Adrenal gland (tissue), 12 donors: ENCODE data around the gene RILP. TPM values are rescaled to one million over a fixed set of nuclear protein-coding genes. Genes with fewer than 3 reads are reported as not detected.

ENCODE experiments used
- DNase-seq, 7 donors: peaks; one replicate each; pipeline ENCODE4 v3.0.0-alpha.2; 2019 to 2020
- H3K27ac ChIP-seq, 5 donors: fragments of 200-600 bp; sonication (generic) in 4 of 5; 1 replicate in 3 of 5; 2 replicates in 2 of 5; pipeline versions ENCODE4 v1.5.1 to v1.8.0; 2016 to 2020; ENCODE audit warnings: mild to moderate bottlenecking in 1 of 5
- H3K27me3 ChIP-seq: fragments of 200-600 bp; 2 replicates; pipeline ENCODE4 v1.8.0; 2021
- H3K36me3 ChIP-seq, 2 donors: fragments of 200-600 bp; replicated peaks in 1 of 2; 1 replicate in 1 of 2; 2 replicates in 1 of 2; pipeline versions ENCODE4 v1.5.1 to v1.8.0; 2018 to 2022
- H3K4me1 ChIP-seq, 2 donors: fragments of 200-600 bp; replicated peaks in 1 of 2; 1 replicate in 1 of 2; 2 replicates in 1 of 2; pipeline versions ENCODE4 v1.5.1 to v1.8.0; 2018 to 2021
- H3K4me3 ChIP-seq, 4 donors: fragments of 200-600 bp; sonication (generic) in 3 of 4; one replicate each; pipeline ENCODE4 v1.5.1; 2016 to 2018
- H3K9me3 ChIP-seq, 3 donors: fragments of 200-600 bp; sonication (generic) in 1 of 3; replicated peaks in 1 of 3; 1 replicate in 2 of 3; 2 replicates in 1 of 3; pipeline versions ENCODE4 v1.5.1 to v1.8.0; 2016 to 2021
- CTCF ChIP-seq, 6 experiments: fragments of 450-650 bp in 4 of 6; fragments of 200-600 bp in 2 of 6; sonication (generic) in 1 of 6; IDR thresholded peaks; 1 replicate in 5 of 6; 2 replicates in 1 of 6; pipeline versions ENCODE4 v1.5.1 to v1.8.0; 2016 to 2021; ENCODE audit warnings: antibody characterized with exemption in 6 of 6, mild to moderate bottlenecking in 2 of 6, moderate library complexity in 1 of 6
- POLR2A ChIP-seq, 2 donors: fragments of 450-650 bp; IDR thresholded peaks; one replicate each; pipeline ENCODE4 v1.6.1; 2017; ENCODE audit warnings: antibody characterized with exemption in 2 of 2, mild to moderate bottlenecking in 2 of 2, moderate library complexity in 1 of 2
- WGBS, 4 donors: extraction: QIAGEN DNeasy Blood & Tissue Kit in 2 of 4; methylation state at CpG; one replicate each; pipeline versions ENCODE4 v1.1.5 to v1.1.7; 2013 to 2017; 5-methylcytosine and 5-hydroxymethylcytosine counted together
- intact Hi-C, 2 donors: fragments of 100-400 bp; cut with DNase I; formaldehyde crosslinking; loops; one replicate each; pipeline versions ENCODE4 v1.14.1 to v1.15.0; 2022 to 2023
- polyA plus RNA-seq, 3 donors: library from polyadenylated mRNA; stranded (reverse); fragments of 200-250 nt in 2 of 3; fragments of 350-450 nt in 1 of 3; fragmentation: Illumina TruSeq in 1 of 3; extraction: RNeasy Lipid Tissue Mini Kit (QIAGEN cat#74804) in 1 of 3; gene quantifications; one replicate each; pipeline ENCODE4 v1.2.3, GENCODE V29; 2013 to 2014
- total RNA-seq, 9 donors: library from RNA; depleted of rRNA in 4 of 9; stranded (reverse); fragments of >200 nt in 4 of 9; fragments of 120-200 nt in 1 of 9; fragmentation: NEBNext Ultra II Directional in 1 of 9; extraction: Animal tissue kit (Norgen Biotek cat#: 25700) in 1 of 9; gene quantifications; one replicate each; pipeline versions ENCODE4 v1.1.0 to v1.2.4, GENCODE V29; 2013 to 2023
- donor health status: healthy with polysubstance abuse.
- donor health status: Bipolar disorder and iron deficiency.
- donor health status: DM: yes; HTN: yes; CAD: no.
- donor health status: DM: no; HTN: no; CAD: no.
- donor health status: DM: no; HTN: no; CAD: no.
- donor health status: DM: yes; HTN: yes; CAD: no.

Gene RILP
- total and polyA plus RNA-seq, 12 donors = 13.8 to 78.3 (median 39.2) TPM

GRCh38 chr17:1644493-1645206, 5.0 kb downstream of the RILP start:
- intact Hi-C loops = loop anchor here in 1 of 2 donors (5.0 kb wide), 1 partner anchor 67 kb away; no protein-coding TSS in a partner anchor
- 51 to 71% (median 59%) methylated on average over 3 to 15 of the region's 15 CpGs for WGBS, 4 donors
- Histone ChIP-seq H3K27ac (peak overlapping the region in 3 of 5 donors; percentile 31 to 79 (median 62)), H3K36me3 (no peaks in the 10 kb centered on the region), H3K4me1 (peaks cover 12 to 31% of the 10 kb centered on the region in 2 donors), H3K27me3 (no peaks in the 10 kb centered on the region), H3K4me3 (peak overlapping the region in 2 of 4 donors; percentile 12 to 69), H3K9me3 (no peaks in the 10 kb centered on the region)
- no peak for TF ChIP-seq POLR2A (IDR thresholded peaks at IDR 0.05)
- no peak for DNase-seq

GRCh38 chr17:1643999-1644492, 5.6 kb downstream of the RILP start:
- Histone ChIP-seq H3K9me3 (no peaks in the 10 kb centered on the region), H3K4me1 (peaks cover 12 to 30% of the 10 kb centered on the region in 2 donors), H3K27me3 (no peaks in the 10 kb centered on the region), H3K36me3 (no peaks in the 10 kb centered on the region), H3K27ac (peak overlapping the region in 2 of 5 donors; percentile 62 to 79), H3K4me3 (peak overlapping the region in 1 of 4 donors; percentile 69)
- 40 to 63% (median 42%) methylated on average over 5 to 13 of the region's 13 CpGs for WGBS, 4 donors
- DNase-seq = no peak
- intact Hi-C loops = no loop called here
- no peak for TF ChIP-seq POLR2A (IDR thresholded peaks at IDR 0.05)
- no peak for TF ChIP-seq CTCF (IDR thresholded peaks at IDR 0.05)

DNA sequence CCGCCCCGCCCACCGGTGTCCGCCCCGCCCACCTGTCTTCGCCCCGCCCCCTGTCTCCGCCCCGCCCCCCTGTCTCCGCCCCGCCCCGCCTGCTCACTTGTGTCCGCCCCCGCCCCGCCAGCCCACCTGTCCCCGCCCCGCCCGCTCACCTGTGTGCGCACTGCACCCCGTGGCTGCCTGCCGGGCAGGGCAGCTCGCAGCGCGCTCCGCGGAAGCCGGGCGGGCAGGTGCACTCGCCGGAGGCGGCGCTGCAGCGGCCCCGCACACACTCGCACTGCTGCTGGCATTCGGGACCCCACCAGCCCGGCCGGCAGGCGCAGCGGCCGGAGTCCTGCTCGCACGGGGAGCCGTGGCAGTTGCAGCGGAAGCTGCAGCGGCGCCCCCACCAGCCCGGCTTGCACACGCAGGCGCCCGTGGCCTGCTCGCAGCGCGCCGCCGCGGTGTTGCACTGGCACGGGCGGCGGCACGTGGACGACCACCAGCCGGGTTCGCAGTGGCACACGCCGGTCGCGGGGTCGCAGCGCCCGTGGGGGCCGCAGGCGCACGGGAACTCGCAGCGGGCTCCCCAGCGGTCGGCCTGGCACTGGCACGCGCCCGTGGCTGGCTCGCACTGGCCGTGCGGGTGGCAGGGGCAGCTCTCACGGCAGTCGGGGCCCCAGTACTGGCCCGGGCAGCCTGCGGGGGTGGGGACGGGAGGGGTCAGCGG, 6.2 kb downstream of the RILP start:
- Histone ChIP-seq H3K9me3 (no peaks in the 10 kb centered on the region), H3K4me3 (peak overlapping the region in 1 of 4 donors; percentile 69), H3K36me3 (no peaks in the 10 kb centered on the region), H3K4me1 (peaks cover 10 to 27% of the 10 kb centered on the region in 2 donors), H3K27me3 (no peaks in the 10 kb centered on the region), H3K27ac (peak overlapping the region in 2 of 5 donors; percentile 62 to 79)
- intact Hi-C loops = no loop called here
- WGBS, 4 donors = 0 to 1% (median 1%) methylated on average over 8 to 90 of the region's 90 CpGs; no CpG with 5 or more reads in 1 of the 4 donors
- TF ChIP-seq POLR2A (IDR thresholded peaks at IDR 0.05) = peak; percentile 18 to 20
- TF ChIP-seq CTCF (IDR thresholded peaks at IDR 0.05) = peak in 3 of 6 experiments; percentile 16 to 37 (median 25)
- peak in 4 of 7 donors; percentile 50 to 67 (median 54) for DNase-seq

DNA sequence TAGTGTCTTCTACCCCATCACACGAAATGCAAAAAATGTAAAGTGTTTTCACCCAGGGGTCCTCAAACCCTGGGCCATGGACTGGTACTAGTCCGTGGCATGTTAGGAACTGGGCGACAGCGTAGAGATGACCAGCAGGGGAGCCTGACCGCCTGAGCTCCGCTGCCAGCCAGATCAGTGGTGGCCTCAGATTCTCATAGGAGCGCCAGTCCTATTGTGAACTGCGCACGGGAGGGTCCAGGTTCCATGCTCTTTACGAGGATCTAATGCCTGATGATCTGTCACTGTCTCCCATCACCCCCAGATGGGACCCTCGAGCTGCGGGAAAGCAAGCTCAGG, 8.6 kb downstream of the RILP start:
- no peak overlapping the region for H3K4me3 ChIP-seq
- 83 to 89% (median 85%) methylated on average over 6 to 12 of the region's 12 CpGs for WGBS, 4 donors

More for the DNA sequence above, 8.6 kb downstream of the RILP start:
- H3K27ac ChIP-seq = no peak overlapping the region
- no peaks in the 10 kb centered on the region for H3K27me3 ChIP-seq
- TF ChIP-seq POLR2A (IDR thresholded peaks at IDR 0.05) = no peak
- TF ChIP-seq CTCF (IDR thresholded peaks at IDR 0.05) = no peak
- H3K9me3 ChIP-seq = no peaks in the 10 kb centered on the region
- no peak for DNase-seq
- peaks cover 0 to 11% of the 10 kb centered on the region in 2 donors for H3K4me1 ChIP-seq
- intact Hi-C loops = no loop called here
- no peaks in the 10 kb centered on the region for H3K36me3 ChIP-seq
